ENCODE data around the gene PDZD4.

Gene PDZD4

DNA sequence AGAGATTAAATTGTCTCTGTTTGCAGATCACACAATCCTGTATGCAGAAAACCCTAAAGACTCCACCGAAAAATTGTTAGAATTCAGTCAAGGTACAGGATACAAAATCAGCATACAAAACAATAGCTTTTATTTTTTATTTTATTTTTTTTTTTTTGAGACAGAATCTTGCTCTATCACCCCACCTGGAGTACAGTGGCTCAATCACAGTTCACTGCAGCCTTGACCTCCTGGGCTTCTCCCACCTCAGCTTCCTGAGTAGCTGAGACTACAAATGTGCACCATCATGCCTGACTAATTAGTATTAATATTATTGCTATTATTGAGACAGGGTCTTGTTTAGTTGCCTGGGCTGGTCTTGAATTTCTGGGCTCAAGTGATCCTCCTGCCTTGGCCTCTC, 75.2 kb downstream of the PDZD4 start:
- no peak for DNase-seq (ENCODE audit: low read depth in 2 of 2)
